Gastroesophageal sphincter (tissue), 3 donors: ENCODE results near the gene CLCA4.

Experiments
- CTCF ChIP-seq, 4 experiments: fragments of 200-600 bp in 2 of 4; fragments of 450-650 bp in 2 of 4; sonication (generic) in 1 of 4; IDR thresholded peaks; one replicate each; pipeline ENCODE4 v1.5.1; 2017 to 2019; ENCODE audit warnings: antibody characterized with exemption in 4 of 4, mild to moderate bottlenecking in 2 of 4, moderate library complexity in 2 of 4
- POLR2AphosphoS5 ChIP-seq: sonication (generic); formaldehyde crosslinking; IDR thresholded peaks from one replicate; pipeline ENCODE4 v1.6.1; 2017; ENCODE audit warnings: antibody characterized with exemption

- no peak for TF ChIP-seq CTCF (IDR thresholded peaks at IDR 0.05)
- TF ChIP-seq POLR2AphosphoS5: no peak
These were observed 21.0 kb downstream of the CLCA4 start for GRCh38 chr1:86567878-86568277.
